PFSK-1 (cell line): ENCODE results near the gene NEGR1.

Source experiments
- FOXP2 ChIP-seq: optimal IDR thresholded peaks from 2 replicates; pipeline ENCODE3; 2011; ENCODE audit warnings: borderline replicate concordance, control low read depth, inconsistent platforms; ENCODE audit not compliant: insufficient read depth; ENCODE audit errors: extremely low read length, extremely low read depth
- POLR2AphosphoS5 ChIP-seq: IDR thresholded peaks from 2 replicates; pipeline ENCODE4 v1.6.1; 2012; ENCODE audit warnings: low read depth, mild to moderate bottlenecking, control low read depth, low read length, moderate library complexity
- REST ChIP-seq, 2 experiments: IDR thresholded peaks; 2 replicates each; pipeline versions ENCODE4 v1.6.1 to v1.8.0; 2011 to 2012; ENCODE audit warnings: low read depth in 2 of 2, low read length in 2 of 2, control low read depth in 1 of 2, inconsistent platforms in 1 of 2, mild to moderate bottlenecking in 1 of 2, moderate library complexity in 1 of 2; ENCODE audit not compliant: insufficient read depth in 1 of 2
- SIN3A ChIP-seq: IDR thresholded peaks from 2 replicates; pipeline ENCODE4 v1.6.1; 2012; ENCODE audit warnings: mild to moderate bottlenecking, low read length, moderate library complexity, borderline replicate concordance; ENCODE audit not compliant: insufficient read depth
- TAF1 ChIP-seq: IDR thresholded peaks from 2 replicates; pipeline ENCODE4 v1.6.1; 2012; ENCODE audit warnings: low read length, control low read depth, borderline replicate concordance; ENCODE audit not compliant: insufficient read depth

NEGR1 gene

GRCh38 chr1:72141875-72142274 is 140.5 kb downstream of the NEGR1 start:
- TF ChIP-seq SIN3A = no peak
- TF ChIP-seq FOXP2 = no peak
- TF ChIP-seq POLR2AphosphoS5 = no peak
- TF ChIP-seq TAF1 = no peak
- no peak for TF ChIP-seq REST (IDR thresholded peaks at IDR 0.05; ENCODE audit: insufficient read depth in 1 of 2, low read depth in 2 of 2, low read length in 2 of 2)

GRCh38 chr1:72140222-72140621 is 142.1 kb downstream of the NEGR1 start:
- no peak for TF ChIP-seq SIN3A
- no peak for TF ChIP-seq REST (IDR thresholded peaks at IDR 0.05; ENCODE audit: insufficient read depth in 1 of 2, low read depth in 2 of 2, low read length in 2 of 2)
- no peak for TF ChIP-seq FOXP2
- TF ChIP-seq TAF1 = no peak
- TF ChIP-seq POLR2AphosphoS5 = no peak

GRCh38 chr1:72137656-72138055 is 144.7 kb downstream of the NEGR1 start:
- TF ChIP-seq SIN3A = no peak
- TF ChIP-seq REST (IDR thresholded peaks at IDR 0.05; ENCODE audit: insufficient read depth in 1 of 2, low read depth in 2 of 2, low read length in 2 of 2) = no peak
- TF ChIP-seq FOXP2 = no peak
- TF ChIP-seq POLR2AphosphoS5 = no peak
- no peak for TF ChIP-seq TAF1

GRCh38 chr1:72129869-72130268 is 152.5 kb downstream of the NEGR1 start:
- TF ChIP-seq TAF1 (no peak), REST (IDR thresholded peaks at IDR 0.05; ENCODE audit: insufficient read depth in 1 of 2, low read depth in 2 of 2, low read length in 2 of 2) (no peak), SIN3A (no peak), FOXP2 (no peak), POLR2AphosphoS5 (no peak)

GRCh38 chr1:72122099-72122880 is 160.0 kb downstream of the NEGR1 start:
- no peak for TF ChIP-seq SIN3A
- no peak for TF ChIP-seq POLR2AphosphoS5
- TF ChIP-seq REST (IDR thresholded peaks at IDR 0.05; ENCODE audit: insufficient read depth in 1 of 2, low read depth in 2 of 2, low read length in 2 of 2) = no peak
- no peak for TF ChIP-seq TAF1
- TF ChIP-seq FOXP2 = no peak
